Heart left ventricle (tissue), 16 donors: Measurements from ENCODE around the gene TMEM135. TPM values are rescaled to one million over a fixed set of nuclear protein-coding genes. Genes with fewer than 3 reads are reported as not detected.

ENCODE experiments used
- ATAC-seq, 4 donors: fragments of 200-7000 bp; cut with Tn5 transposase; one replicate each; pipeline ENCODE4 v1.9.1; 2020 to 2022; ENCODE audit warnings: moderate library complexity in 4 of 4, mild to moderate bottlenecking in 3 of 4, moderate number of reproducible peaks in 1 of 4
- DNase-seq, 5 donors: peaks; one replicate each; pipeline ENCODE4 v3.0.0-alpha.2; 2020
- H3K27ac ChIP-seq, 12 donors: fragments of 200-600 bp; sonication (generic) in 4 of 12; one replicate each; pipeline versions ENCODE4 v1.5.0 to v1.8.0; 2016 to 2022; ENCODE audit warnings: mild to moderate bottlenecking in 2 of 12
- H3K27me3 ChIP-seq, 9 donors: fragments of 200-600 bp; sonication (generic) in 2 of 9; one replicate each; pipeline versions ENCODE4 v1.5.1 to v1.8.0; 2016 to 2022; ENCODE audit warnings: mild to moderate bottlenecking in 3 of 9
- H3K36me3 ChIP-seq, 9 donors: fragments of 200-600 bp; sonication (generic) in 2 of 9; one replicate each; pipeline versions ENCODE4 v1.5.0 to v1.8.0; 2018 to 2022; ENCODE audit warnings: mild to moderate bottlenecking in 2 of 9
- H3K4me1 ChIP-seq, 12 donors: fragments of 200-600 bp; sonication (generic) in 4 of 12; one replicate each; pipeline versions ENCODE4 v1.5.0 to v1.8.0; 2016 to 2022; ENCODE audit warnings: mild to moderate bottlenecking in 3 of 12
- H3K4me3 ChIP-seq, 12 donors: fragments of 200-600 bp; sonication (generic) in 4 of 12; one replicate each; pipeline versions ENCODE4 v1.5.0 to v1.8.0; 2017 to 2022; ENCODE audit warnings: mild to moderate bottlenecking in 9 of 12, moderate library complexity in 4 of 12
- H3K9me3 ChIP-seq, 12 donors: fragments of 200-600 bp; sonication (generic) in 4 of 12; one replicate each; pipeline versions ENCODE4 v1.5.0 to v1.8.0; 2016 to 2022; ENCODE audit warnings: mild to moderate bottlenecking in 1 of 12
- POLR2A ChIP-seq, 2 donors: fragments of 450-650 bp; IDR thresholded peaks; one replicate each; pipeline ENCODE4 v1.6.1; 2017; ENCODE audit warnings: antibody characterized with exemption in 2 of 2, mild to moderate bottlenecking in 2 of 2, moderate library complexity in 2 of 2
- WGBS, 4 donors: extraction: QIAGEN DNeasy Blood & Tissue Kit in 2 of 4; methylation state at CpG; one replicate each; pipeline versions ENCODE4 v1.1.5 to v1.1.7; 2013 to 2018; 5-methylcytosine and 5-hydroxymethylcytosine counted together
- intact Hi-C, 10 donors: fragments of 100-400 bp; cut with DNase I; formaldehyde crosslinking; loops; one replicate each; pipeline versions ENCODE4 v1.11.1 to v1.14.2; 2022
- polyA plus RNA-seq, 2 donors: library from polyadenylated mRNA; stranded (reverse); fragments of 200-250 nt; gene quantifications; one replicate each; pipeline ENCODE4 v1.2.3, GENCODE V29; 2013
- total RNA-seq, 9 donors: library from RNA; depleted of rRNA in 2 of 9; stranded (reverse); fragments of >200 nt in 2 of 9; fragmentation: NEBNext Ultra II Directional in 3 of 9; extraction: Animal tissue kit (Norgen Biotek cat#: 25700) in 3 of 9; gene quantifications; one replicate each; pipeline versions ENCODE4 v1.1.0 to v1.2.4, GENCODE V29; 2016 to 2023
- TF ChIP-seq, protein P1 (sequence below), 12 donors: fragments of 200-600 bp; sonication (generic) in 4 of 12; IDR thresholded peaks; one replicate each; pipeline versions ENCODE4 v1.5.0 to v1.8.0; 2018 to 2022; ENCODE audit warnings: antibody characterized with exemption in 12 of 12, mild to moderate bottlenecking in 5 of 12
- donor health status: ischemic (EF 13 %, LVEDD 7.1; RV severe dilation, severe dysfunction).
- donor health status: healthy with polysubstance abuse.
- donor health status: DM: no; HTN: yes; CAD: no.
- donor health status: DM: no; HTN: no; CAD: no.
- donor health status: ischemic (EF 25% LVEDD 6.9; RV normal size, moderate dysfunction).
- donor health status: ischemic (EF 25% LVEDD 5.7; RV mildly dilated, moderate dysfunction).
- donor health status: healthy.
- donor health status: DM: yes; HTN: yes; CAD: no.
- donor health status: ischemic (EF 35%, LVEDD 5.7; RV mildly dilated, moderate dysfunction).
- donor health status: nonischemic (EF 11% LVEDD 7.7; RV severe dilation, severe dysfunction).
- donor health status: DM: yes; HTN: yes; CAD: no.
- donor health status: PGD.
- donor health status: ischemic (EF 29% LVEDD 5.4; RV normal size, mild dysfunction).
- donor health status: nonischemic (EF 23%, LVEDD 6.1; RV moderate dilation, normal function).

TMEM135 gene
- total and polyA plus RNA-seq, 11 donors, result 3.9 to 22.7 (median 14.7) TPM

DNA sequence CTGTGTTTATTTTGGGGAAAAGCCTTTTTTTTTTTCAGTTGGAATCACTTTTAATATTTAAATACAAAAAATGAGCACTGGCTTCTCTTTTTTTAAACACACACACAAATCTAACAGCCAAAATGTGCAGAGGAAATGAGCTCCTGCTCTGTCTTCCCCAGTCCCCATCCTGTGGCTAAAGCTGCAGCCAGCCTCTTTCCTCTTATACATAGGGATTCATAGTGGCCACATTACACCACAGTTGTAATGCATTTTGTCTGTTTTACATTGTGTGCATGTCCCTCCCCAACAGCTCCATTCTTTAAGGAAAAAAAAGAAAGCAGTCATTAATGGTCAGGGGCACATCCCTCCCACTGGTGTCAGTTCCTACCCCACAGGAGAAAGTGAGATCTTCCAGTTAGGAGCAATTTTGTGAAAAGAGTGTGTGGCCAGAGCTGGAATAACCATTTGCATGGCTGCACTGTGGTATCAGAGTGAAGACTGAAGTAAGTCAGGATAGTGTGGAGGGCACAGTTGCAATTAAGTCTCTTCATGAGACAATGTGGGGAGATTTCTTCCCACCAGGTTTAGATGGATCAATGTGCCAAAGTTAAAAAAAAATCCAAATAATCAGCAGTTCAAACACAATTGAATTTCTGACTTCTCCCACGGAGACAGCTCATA lies 220.6 kb downstream of the TMEM135 start:
- H3K27ac ChIP-seq, result no peak overlapping the region
- no peak overlapping the region for H3K4me3 ChIP-seq
- WGBS, 4 donors, result 0 to 60% (median 39%) methylated on average over 1 of the region's 1 CpG
- H3K36me3 ChIP-seq, result no peaks in the 10 kb centered on the region
- intact Hi-C loops, result no loop called here
- ATAC-seq (no peak), DNase-seq (no peak)
- peaks cover 0 to 47% (median 9%) of the 10 kb centered on the region in 12 donors for H3K4me1 ChIP-seq
- H3K9me3 ChIP-seq, result no peaks in the 10 kb centered on the region
- TF ChIP-seq, protein P1, sequence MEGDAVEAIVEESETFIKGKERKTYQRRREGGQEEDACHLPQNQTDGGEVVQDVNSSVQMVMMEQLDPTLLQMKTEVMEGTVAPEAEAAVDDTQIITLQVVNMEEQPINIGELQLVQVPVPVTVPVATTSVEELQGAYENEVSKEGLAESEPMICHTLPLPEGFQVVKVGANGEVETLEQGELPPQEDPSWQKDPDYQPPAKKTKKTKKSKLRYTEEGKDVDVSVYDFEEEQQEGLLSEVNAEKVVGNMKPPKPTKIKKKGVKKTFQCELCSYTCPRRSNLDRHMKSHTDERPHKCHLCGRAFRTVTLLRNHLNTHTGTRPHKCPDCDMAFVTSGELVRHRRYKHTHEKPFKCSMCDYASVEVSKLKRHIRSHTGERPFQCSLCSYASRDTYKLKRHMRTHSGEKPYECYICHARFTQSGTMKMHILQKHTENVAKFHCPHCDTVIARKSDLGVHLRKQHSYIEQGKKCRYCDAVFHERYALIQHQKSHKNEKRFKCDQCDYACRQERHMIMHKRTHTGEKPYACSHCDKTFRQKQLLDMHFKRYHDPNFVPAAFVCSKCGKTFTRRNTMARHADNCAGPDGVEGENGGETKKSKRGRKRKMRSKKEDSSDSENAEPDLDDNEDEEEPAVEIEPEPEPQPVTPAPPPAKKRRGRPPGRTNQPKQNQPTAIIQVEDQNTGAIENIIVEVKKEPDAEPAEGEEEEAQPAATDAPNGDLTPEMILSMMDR (IDR thresholded peaks at IDR 0.05), result no peak
- no peak for TF ChIP-seq POLR2A (IDR thresholded peaks at IDR 0.05)
- no peaks in the 10 kb centered on the region for H3K27me3 ChIP-seq

GRCh38 chr11:87259736-87260135 lies 222.0 kb downstream of the TMEM135 start:
- no peaks in the 10 kb centered on the region for H3K36me3 ChIP-seq
- 49 to 87% (median 66%) methylated on average over 1 of the region's 1 CpG for WGBS, 4 donors
- no peak overlapping the region for H3K27ac ChIP-seq
- ATAC-seq (no peak), DNase-seq (no peak)
- no peaks in the 10 kb centered on the region for H3K27me3 ChIP-seq
- no peak overlapping the region for H3K4me3 ChIP-seq
- H3K4me1 ChIP-seq, result peaks cover 0 to 41% (median 8%) of the 10 kb centered on the region in 12 donors
- H3K9me3 ChIP-seq, result no peaks in the 10 kb centered on the region
- intact Hi-C loops, result loop anchor here in 1 of 10 donors (10.0 kb wide), 1 partner anchor 145 kb away; no protein-coding TSS in a partner anchor
- TF ChIP-seq, protein P1 (IDR thresholded peaks at IDR 0.05), result no peak
- no peak for TF ChIP-seq POLR2A (IDR thresholded peaks at IDR 0.05)

GRCh38 chr11:87260811-87261210 lies 223.1 kb downstream of the TMEM135 start:
- Histone ChIP-seq H3K36me3 (no peaks in the 10 kb centered on the region), H3K27ac (peak overlapping the region in 1 of 12 donors; percentile 4), H3K9me3 (no peaks in the 10 kb centered on the region), H3K4me3 (no peak overlapping the region), H3K27me3 (no peaks in the 10 kb centered on the region), H3K4me1 (peaks cover 0 to 37% (median 10%) of the 10 kb centered on the region in 12 donors)
- DNase-seq (no peak), ATAC-seq (no peak)
- WGBS, 4 donors, result 46 to 60% (median 56%) methylated on average over 3 of the region's 3 CpGs
- no peak for TF ChIP-seq POLR2A (IDR thresholded peaks at IDR 0.05)
- TF ChIP-seq, protein P1 (IDR thresholded peaks at IDR 0.05), result no peak
- intact Hi-C loops, result loop anchor here in 1 of 10 donors (10.0 kb wide), 1 partner anchor 146 kb away; no protein-coding TSS in a partner anchor

DNA sequence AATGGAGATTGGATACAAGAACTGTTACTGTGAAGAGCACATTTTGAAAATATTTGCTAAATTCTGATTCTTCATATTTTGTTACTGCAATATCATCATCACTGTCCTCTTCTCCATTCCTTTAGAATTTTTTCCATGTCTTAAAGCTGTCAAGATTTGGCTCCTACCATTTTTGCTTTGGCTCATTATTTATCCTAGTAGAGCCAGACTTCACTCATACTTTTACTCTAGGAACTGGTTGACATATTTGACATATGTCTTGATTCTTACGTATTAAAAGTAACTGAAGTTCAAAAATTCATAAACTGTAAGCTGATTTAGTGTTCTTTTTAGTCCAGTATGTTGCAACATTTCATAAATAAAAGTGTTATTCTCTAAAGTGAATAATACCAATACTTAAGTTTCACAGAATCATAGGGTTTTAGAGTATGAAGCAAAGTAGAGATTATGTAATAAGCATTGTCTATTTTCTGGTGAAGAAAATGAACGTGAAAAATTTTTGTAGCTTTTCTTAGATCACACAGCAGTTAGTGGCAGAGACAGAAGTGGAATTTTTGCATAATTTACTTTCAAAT lies 225.6 kb downstream of the TMEM135 start:
- ATAC-seq (no peak), DNase-seq (no peak)
- 38 to 66% (median 50%) methylated on average over 2 of the region's 2 CpGs for whole genome bisulfite sequencing, 4 donors
- H3K27ac ChIP-seq, result no peak overlapping the region
- peaks cover 0 to 37% (median 11%) of the 10 kb centered on the region in 12 donors for H3K4me1 ChIP-seq
- no peaks in the 10 kb centered on the region for H3K27me3 ChIP-seq
- no peaks in the 10 kb centered on the region for H3K36me3 ChIP-seq
- intact Hi-C loops, result loop anchor here in 1 of 10 donors (10.0 kb wide), 1 partner anchor 149 kb away; no protein-coding TSS in a partner anchor
- no peak overlapping the region for H3K4me3 ChIP-seq
- TF ChIP-seq, protein P1 (IDR thresholded peaks at IDR 0.05), result no peak
- TF ChIP-seq POLR2A (IDR thresholded peaks at IDR 0.05), result no peak
- no peaks in the 10 kb centered on the region for H3K9me3 ChIP-seq
